ENCODE results near the gene CGB7.

The CGB7 gene

DNA sequence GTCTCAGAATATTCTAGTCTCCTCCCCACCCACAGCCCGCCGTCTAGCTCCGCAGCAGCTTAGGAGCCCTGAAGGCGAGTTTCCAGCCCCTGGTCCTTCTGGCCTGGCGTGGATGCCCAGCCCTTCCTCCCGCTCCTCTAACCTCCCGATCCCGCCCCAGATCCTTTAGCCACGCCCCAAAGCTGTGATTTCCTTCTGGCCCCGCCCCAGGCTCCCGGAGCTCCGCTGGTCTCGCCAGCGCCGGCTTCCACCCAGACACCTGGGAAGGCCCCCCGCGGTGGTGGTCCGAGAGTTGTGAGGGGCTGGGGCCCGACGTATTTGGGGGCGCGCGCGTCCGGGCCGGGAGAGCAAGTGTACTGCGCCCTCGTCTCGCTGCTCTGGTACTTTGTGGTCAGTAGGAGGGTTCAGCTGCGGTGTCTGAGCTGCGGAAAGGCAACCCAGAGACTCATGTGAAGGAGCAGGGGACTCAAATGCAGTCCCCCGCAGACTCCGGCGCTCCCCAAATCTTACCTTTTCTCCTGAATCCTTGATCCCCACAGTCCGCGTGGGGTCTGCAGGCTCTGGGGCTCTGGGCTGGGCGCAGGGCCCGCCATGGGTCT, at the start of gene CGB7:
Gene CGB7 (minus strand): TSS at position 114 of the 599 bp plus-strand sequence. CDS start 2,374 bp downstream, outside the sequence.
- TF ChIP-seq, protein P1, sequence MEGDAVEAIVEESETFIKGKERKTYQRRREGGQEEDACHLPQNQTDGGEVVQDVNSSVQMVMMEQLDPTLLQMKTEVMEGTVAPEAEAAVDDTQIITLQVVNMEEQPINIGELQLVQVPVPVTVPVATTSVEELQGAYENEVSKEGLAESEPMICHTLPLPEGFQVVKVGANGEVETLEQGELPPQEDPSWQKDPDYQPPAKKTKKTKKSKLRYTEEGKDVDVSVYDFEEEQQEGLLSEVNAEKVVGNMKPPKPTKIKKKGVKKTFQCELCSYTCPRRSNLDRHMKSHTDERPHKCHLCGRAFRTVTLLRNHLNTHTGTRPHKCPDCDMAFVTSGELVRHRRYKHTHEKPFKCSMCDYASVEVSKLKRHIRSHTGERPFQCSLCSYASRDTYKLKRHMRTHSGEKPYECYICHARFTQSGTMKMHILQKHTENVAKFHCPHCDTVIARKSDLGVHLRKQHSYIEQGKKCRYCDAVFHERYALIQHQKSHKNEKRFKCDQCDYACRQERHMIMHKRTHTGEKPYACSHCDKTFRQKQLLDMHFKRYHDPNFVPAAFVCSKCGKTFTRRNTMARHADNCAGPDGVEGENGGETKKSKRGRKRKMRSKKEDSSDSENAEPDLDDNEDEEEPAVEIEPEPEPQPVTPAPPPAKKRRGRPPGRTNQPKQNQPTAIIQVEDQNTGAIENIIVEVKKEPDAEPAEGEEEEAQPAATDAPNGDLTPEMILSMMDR (IDR thresholded peaks at IDR 0.05): no peak
- no peak for TF ChIP-seq ZFX (IDR thresholded peaks at IDR 0.05; ENCODE audit: borderline replicate concordance)
- H3K27ac ChIP-seq: no peak within 1 kb of the TSS

DNA sequence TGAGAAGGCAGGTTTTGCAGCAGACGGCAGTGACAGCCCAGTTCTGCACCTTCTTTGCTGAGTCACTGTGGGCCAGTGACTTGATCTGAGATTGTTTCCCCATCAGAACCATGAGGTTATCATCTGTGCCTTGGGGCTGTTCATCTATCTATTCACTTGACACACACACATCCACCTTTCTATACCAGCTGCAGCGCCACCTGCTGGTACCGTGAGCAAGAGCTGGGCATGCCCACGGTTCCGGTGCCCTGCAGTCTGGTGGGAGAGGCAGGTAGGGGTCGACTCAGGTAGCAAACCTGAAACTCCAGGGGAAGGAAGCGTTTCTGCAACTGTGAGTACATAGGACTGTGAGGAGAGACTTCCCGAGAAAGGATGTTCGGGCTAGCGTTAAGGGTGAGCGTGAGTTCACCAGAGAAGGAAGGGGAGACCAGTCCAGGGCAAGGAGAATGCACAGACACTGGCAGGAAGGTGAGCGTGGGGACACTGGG, 49.1 kb upstream of the CGB7 start:
- TF ChIP-seq, protein P1 (IDR thresholded peaks at IDR 0.05): peak; percentile 92
- no peak for TF ChIP-seq ZFX (IDR thresholded peaks at IDR 0.05; ENCODE audit: borderline replicate concordance)
- H3K27ac ChIP-seq: peak overlapping the region; percentile 52

DNA sequence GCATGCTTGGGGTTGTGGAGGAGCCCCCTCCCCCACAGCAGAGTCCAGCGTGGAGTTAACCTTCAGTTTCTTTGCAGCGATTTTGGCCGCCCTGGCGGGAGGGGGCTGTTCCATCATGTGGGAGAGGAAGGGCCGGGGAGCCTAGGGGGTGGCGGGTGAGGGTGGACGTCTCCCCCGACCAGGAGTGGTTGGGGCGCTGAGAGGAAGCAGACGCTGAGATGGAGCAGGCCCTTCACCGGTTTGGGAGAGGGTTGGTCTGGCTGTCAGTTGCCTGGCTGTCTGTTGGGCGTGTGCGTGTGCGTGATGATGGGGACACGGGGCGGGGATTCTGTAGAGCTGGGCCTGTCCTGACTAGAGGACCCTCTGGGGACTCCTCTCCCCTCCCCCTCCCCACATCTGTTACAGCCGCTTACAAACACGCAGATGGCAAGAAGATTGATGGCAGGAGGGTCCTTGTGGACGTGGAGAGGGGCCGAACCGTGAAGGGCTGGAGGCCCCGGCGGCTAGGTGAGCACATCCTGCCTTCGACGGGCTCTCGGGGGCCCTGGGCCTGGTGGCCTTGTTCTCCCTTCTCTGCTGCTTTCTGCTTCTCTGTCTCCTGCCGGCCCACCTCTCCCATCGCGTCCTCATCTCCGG, 46.8 kb upstream of the CGB7 start:
- H3K27ac ChIP-seq: peak overlapping the region; percentile 52; the same call in 1 of the 2 replicates
- TF ChIP-seq, protein P1 (IDR thresholded peaks at IDR 0.05): no peak
- TF ChIP-seq ZFX (IDR thresholded peaks at IDR 0.05; ENCODE audit: borderline replicate concordance): no peak

DNA sequence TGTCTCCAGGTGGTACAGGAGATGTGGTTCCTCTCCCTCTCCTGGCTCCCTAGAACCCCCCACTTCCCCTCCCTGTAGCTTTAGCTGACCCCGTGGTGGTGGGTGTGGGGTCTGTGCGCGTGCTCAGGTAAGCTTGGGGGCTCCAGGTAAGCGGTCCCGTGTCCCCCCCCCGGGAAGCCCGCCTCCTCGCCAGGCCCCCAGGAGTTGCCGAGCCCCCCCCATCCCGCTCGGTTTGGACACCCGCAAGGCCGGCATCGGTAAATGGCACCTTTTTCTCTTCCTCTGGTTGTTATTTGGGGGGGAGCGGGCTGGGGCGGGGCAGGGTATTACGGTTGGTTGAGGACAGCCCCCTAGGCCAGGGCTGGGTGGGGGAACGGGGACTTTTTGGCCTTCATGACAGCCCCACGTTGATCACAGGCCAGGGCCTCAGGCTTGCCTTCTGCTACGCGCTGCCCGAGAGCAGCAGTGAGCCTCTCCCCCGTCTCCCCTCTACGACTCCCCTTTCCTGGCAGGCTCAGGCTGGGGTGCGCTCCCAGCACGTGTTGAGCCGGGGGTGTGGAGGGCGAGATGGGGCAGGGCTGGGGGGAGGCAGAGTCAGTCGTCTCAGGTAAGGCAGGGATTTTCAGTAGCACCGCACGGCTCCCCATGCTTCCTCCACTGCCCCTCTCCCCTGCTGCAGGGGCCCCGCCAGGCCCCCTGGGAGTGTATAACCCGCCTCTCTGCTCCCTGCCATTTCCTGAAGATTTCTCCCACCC, 46.0 kb upstream of the CGB7 start:
- no peak overlapping the region; the same call in 1 of the 2 replicates for H3K27ac ChIP-seq
- TF ChIP-seq ZFX (IDR thresholded peaks at IDR 0.05; ENCODE audit: borderline replicate concordance): no peak
- TF ChIP-seq, protein P1 (IDR thresholded peaks at IDR 0.05): no peak

DNA sequence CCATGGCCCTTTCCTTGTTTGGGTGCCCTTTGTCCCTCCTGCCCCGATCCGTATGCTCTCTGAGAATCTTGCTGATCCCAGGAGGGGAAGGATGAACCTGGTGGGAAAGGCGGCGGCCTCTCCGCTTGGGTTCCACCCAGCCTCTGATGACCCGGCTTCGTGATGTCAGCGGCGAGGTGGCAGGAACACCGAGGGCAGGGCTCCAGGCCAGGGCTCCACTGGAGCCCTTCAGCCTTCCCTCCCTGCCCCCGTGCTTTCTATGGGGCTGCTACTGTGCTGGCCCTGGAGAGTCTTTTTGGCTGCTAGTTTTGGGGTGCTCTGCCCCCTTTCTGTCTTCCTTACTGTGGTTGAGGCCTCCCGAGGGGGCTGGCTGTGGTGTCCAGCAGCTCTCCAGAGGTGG, 44.8 kb upstream of the CGB7 start:
- peak overlapping the region; percentile 18; the same call in 1 of the 2 replicates for H3K27ac ChIP-seq
- TF ChIP-seq ZFX (IDR thresholded peaks at IDR 0.05; ENCODE audit: borderline replicate concordance): no peak
- TF ChIP-seq, protein P1 (IDR thresholded peaks at IDR 0.05): no peak

DNA sequence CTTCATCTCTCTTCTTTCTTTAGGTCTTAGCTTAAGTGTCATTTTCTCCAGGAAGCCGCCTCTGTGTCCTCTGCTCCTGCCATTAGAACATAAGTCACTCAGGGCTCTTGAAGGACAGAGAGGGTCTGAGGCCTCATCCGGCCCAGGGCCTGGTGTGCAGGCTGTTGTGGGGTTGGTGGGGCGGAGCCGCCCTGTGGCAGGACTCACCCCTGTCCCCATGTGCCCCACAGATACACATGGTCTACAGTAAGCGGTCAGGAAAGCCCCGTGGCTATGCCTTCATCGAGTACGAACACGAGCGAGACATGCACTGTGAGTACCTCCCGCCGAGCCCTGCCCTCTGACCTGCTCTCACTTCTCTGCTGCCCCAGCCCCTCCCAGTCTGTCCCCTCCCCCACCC, 43.6 kb upstream of the CGB7 start:
- no peak for TF ChIP-seq ZFX (IDR thresholded peaks at IDR 0.05; ENCODE audit: borderline replicate concordance)
- TF ChIP-seq, protein P1 (IDR thresholded peaks at IDR 0.05): no peak
- no peak overlapping the region for H3K27ac ChIP-seq
